Left hindlimb (tissue), 1 donor: Measurements from ENCODE around the gene MUC15.
"Not testable (repeated sequence)": the region's sequence is repeated elsewhere in the genome, so short reads cannot be mapped to it uniquely, and the experiment has no call there.

ENCODE experiments used
- DNase-seq: peaks from one replicate; pipeline ENCODE4 v3.0.0-alpha.2; 2018

MUC15 gene, protein sequence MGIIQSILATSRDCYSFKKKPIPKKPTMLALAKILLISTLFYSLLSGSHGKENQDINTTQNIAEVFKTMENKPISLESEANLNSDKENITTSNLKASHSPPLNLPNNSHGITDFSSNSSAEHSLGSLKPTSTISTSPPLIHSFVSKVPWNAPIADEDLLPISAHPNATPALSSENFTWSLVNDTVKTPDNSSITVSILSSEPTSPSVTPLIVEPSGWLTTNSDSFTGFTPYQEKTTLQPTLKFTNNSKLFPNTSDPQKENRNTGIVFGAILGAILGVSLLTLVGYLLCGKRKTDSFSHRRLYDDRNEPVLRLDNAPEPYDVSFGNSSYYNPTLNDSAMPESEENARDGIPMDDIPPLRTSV

DNA sequence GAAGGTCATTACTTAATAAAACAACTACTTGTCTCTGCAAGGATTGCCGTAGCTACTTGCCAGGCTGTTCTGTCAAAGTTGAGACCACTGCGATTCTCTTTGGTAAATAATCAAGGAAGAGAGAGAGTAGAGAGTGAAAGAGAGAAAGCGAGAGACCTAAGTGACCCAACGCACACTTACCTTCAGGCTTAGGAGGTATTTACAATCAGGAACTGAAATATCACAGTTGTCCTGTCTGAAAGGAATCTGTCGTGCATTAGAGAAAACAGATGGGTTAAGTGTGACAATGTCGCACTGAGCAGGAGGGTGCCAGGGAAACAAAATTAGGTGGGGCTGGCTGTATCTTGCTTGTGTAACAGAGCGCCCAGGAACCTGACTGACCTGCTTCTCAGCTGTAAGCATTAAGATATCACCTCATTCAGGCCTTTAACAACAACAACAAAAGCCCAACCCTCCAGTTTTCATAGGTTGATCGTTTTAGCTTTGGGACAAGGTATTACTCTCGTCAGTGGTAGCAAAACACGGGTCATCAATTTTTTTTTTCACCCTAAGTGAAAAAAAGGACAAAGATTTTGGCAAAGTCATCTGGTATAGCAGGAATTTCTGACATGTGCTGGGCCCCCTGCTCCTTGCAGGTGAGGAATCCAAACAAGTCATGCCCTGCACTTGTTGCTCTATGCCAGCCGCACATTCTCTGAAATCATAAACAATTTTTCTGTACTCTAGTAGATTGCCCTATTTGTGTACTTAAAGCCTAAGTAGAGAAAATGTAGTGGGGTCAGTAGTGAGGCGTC lies at the start of gene MUC15:
Gene MUC15, minus strand, starts transcription at position 403 of the 794 bp plus-strand sequence. CDS start 5,169 bp downstream, outside the sequence.
- DNase-seq = no peak

DNA sequence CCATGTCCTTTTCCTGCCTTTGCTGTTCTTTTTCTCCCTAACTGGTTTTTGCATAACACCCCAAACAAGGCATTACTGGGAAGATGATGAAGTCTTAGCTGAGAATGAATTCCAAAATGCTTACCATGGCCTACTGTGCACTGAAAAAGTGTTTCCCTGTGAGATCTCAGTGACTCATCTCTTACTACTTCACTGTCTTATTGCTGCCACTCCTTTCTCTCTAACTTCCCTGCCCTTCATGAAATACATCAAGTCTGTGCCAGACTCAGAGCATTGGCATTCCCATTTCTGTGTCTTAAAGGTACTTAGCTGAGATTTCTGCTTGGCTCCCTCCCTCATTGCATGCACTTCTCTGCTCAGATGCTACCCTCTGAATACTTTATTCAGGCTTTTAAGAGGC lies 49.1 kb upstream of the MUC15 start:
- no peak for DNase-seq

DNA sequence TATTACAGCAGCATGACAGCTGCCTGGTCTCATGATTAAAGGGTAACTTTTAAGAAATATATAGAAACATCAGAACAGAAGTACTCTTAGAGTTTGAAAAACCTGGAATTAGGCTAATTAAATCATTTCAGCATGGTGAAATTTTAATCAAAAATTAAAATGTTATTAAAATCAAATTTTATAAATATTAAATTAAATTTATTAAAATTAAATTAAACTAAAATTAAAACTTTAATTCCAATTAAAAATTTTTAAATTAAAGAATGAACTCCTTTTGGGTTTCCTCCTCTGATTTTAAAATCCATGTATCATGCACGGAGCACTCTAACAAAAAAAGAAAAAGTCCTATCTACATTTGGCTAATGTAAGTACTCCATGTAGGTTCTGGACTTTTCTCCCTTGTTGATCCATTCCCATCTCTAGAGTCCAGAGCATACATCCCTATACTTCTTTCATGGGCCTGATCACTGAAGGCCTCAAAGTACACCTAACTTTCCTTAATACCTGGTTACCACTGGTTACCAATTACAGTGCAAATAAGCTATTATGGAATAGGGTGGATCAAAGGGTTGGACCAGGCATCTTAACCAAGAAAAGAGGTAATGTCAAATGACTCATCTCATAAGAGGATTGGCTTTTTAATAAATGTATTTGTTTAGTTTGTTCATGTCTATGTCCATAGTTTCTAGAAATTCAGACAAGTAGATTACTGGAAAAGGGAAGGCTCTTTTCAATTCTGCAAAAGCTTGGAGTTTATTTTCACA lies 48.4 kb upstream of the MUC15 start:
- no peak for DNase-seq

DNA sequence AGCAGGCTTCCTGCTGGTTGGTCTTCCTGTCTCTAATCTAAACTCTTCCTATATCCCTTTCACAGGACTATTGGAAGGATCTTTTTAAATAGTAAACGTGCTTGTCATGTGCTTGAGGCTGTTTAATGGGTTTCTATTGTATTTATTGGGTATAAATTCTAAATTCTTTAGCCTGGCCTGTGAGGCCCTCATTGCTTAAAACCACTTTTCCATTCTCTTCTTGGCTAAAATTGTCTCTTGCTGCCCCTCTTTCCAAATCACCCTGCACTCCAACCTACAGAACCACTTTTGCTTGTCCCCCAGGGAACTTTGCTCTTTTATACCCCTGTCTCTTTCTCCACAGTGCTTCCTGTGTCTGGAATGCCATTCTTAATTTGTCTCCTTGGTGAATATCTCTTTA lies 46.4 kb upstream of the MUC15 start:
- no peak for DNase-seq

DNA sequence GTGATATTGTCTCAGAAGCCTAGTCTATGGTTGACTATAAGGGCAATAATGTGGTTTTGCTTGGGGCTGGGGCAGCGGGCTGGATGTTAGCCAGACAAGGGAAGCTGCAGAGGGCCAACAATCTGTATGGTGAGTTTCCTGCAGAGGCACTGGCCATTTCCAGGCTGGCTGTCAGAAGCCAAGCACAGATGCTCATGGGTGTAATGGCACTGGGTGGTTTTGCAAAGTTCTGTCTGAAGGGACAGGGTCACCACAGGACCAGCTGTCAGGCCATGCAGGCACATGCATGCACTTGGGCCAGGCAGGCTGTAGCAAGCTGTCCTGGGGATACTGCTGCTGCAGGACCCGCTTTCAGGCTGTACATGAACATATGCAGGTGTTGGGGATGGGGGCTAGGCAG lies 41.7 kb upstream of the MUC15 start:
- DNase-seq = no peak

DNA sequence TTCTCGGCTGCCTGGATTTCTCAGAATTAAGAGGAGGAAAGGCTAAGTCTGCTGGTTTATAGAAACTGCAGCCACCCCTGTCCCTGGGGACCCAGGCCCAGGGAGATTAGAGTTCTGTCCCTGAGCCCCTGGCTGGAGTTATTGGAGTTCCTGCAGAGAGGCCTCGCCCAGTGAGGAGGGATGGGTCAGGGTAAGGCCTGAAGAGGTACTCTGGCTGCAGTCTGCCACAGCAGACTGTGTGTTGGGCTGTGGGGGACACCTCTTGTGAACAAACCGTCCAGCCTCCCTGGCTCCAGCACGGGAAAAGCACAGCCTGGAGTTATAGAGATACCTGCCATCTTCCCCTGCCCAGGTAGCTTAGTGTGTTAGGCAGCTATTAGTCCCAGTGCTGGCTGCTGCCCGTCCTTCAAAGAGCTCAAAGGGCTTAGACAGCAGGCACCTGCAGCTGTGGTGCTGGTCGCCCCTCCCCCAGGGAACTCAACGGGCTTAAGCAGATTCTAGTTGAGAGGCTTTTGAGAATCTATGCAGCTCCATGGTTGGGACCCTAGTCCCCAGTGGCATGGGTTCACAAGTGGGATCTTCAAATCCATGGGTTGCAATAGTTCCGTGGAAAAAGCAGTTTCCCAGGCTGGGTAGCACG lies 36.6 kb upstream of the MUC15 start:
- no peak for DNase-seq

DNA sequence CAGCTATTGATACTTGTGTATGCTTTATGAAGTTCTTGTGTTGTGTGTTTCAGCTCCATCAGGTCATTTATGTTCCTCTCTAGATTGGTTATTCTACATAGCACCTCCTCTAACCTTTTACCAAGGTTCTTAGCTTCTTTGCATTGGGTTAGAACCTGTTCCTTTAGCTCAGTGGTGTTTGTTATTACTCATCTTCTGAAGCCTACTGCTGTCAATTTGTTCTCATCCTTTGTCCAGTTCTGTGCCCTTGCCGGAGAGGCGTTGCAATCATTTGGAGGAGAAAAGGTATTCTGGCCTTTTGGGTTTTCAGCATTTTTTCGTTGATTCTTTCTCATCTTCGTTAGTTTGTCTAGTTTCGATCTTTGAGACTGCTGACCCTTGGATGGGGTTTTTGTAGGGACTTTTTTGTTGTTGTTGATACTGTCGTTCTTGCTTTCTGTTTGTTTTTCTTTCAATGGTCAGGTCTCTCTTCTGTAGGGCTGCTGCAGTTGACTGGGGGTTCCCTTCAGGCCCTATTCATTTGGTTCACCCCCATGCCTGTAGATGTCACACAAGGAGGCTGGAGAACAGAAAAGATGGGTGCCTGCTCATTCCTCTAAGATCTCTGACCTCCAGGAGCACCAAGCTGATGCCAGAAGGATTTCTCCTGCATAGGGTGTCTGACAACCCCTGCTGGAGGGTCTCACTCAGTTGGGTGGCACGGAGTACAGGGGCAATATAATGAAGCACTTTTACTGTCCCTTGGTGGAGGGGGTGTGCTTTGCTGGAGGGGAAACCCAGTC lies 35.9 kb upstream of the MUC15 start:
- DNase-seq = no peak

DNA sequence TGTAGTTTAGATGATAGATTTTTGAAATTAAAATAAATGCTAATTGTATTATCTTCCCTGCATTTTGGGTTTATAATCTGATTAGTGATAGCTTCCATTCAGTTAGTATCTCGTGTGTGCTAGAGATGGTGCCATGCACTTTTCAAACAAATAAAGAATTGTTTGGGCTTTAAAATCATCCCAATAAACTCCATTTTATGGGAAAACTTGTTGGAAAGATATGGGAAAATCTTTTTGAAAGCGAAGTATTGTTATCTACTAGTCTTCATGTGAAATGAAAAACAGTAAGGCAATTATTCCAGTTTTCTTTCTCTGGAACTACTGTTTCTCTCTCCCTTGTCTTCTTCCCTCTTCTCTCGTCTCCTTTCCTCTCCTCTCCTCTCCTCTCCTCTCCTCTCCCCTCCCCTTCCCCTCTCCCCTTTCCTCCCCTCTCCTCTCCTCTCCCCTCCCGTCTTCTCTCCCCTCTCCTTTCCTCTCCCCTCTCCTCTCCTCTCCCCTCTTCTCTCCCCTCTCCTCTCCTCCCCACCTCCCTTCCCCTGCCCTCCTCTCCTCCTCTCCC lies 27.9 kb upstream of the MUC15 start:
- no peak for DNase-seq

DNA sequence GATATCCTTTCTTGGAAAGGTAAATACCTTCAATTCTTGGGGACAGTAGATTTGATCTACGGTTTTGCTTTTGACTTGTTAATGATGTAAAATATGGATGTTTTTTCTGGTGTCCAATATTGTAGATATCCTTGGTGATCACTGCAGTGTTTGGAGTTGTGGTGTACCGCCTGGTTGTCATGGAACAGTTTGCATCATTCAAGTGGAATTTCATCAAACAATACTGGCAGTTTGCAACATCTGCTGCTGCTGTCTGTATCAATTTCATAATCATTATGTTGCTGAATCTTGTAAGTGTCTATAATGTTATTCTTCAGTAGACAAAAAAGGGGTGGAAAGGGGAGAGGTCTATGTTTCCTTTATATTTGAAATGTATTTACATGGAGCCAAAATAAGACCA lies 27.4 kb upstream of the MUC15 start:
- no peak for DNase-seq

DNA sequence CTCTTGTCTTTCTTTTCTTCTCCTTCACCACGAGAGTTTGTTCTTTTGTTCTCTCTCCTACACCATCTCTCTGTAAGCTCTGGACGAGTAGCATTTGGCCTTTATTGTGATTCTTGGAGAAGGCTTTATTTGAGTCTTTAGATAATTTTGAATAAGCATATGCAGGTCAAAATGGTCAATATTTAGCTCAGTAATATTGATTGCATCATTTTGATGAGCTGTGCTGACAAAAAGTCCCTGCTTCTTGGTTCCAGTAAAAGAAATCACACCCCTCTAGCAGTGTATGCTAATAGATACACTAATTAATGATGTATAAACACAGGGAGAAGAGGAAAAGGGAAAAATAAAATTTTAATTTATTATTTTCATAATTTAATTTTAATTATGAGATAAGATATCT lies 25.8 kb upstream of the MUC15 start:
- no peak for DNase-seq

DNA sequence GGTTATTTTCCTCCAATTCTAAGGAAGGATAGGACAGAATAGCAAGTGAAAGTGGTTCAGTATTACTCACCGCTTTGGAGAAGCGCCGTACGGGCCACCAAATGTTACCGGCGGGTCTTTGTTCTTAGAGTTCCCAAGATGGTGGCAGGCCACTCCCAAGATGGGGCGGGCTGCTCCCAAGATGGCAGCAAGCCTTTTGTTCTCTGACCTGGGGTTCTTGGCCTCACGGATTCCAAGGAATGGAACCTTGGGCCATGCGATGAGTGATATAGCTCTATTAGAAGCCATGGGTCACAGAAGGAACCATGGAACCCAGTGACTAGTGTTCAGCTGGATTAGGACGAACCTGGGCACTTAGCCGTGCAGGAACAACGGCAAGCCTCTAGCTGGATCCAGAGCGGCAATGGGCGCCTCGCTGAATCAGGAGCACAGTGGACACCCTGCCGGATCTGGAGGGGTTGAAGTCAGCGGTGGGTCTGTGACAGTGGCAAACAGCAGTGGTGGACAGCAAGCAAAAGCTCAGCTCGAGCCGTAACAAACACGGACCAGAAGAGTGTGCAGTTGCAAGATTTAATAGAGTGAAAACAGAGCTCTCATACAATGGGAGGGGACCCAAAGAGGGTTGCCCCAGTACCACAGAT lies 25.1 kb upstream of the MUC15 start:
- not testable (repeated sequence) for DNase-seq

DNA sequence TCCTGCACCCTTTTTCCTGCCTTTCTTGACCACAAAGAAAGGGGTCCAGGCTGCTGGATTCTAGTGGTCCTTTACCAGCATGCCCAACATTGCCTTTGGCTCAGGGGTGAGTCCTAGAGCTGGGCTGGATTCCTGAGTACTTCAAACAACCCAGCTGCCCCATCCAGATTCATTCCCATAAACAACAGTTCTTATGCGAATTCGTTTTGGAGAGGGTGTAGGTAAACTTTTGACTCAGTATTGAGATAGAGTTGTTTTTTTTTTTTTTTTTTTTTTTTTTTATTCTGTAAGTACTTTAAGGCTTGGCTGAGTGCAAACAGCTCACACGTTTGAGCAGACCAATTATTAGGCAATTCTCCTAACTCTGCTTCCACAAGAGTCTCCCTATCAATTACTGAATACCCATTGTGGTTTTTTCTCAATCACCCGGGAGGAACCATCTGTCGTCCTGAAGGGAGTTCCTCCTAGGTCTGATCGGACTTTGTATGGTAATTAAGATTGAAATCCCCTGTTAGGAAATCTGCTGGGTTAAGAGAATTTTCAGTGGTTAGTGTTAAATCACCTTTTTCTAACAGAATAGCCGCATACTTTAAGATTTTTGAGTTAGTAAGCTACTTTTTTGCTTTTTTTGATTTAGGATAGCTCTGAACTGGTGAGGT lies 23.3 kb upstream of the MUC15 start:
- not testable (repeated sequence) for DNase-seq

DNA sequence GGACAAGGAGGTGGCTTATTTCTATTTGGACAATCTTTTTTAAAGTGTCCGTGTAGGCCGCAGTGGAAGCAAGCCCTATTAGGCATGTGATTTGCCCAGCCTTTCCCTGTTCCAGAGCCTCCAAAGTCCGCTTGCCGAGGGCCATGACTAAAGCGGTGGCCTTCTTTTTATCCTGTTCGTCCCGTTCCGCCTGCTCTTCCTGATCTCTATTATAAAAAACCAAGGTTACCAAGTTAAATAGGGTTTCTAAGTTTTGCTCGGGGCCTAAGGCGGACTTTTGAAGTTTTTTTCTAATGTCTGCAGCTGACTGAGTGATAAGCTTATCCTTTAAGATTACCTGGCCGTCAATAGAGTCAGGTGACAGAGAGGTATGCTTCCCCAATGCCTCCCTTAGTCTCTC lies 21.6 kb upstream of the MUC15 start:
- DNase-seq = no peak

DNA sequence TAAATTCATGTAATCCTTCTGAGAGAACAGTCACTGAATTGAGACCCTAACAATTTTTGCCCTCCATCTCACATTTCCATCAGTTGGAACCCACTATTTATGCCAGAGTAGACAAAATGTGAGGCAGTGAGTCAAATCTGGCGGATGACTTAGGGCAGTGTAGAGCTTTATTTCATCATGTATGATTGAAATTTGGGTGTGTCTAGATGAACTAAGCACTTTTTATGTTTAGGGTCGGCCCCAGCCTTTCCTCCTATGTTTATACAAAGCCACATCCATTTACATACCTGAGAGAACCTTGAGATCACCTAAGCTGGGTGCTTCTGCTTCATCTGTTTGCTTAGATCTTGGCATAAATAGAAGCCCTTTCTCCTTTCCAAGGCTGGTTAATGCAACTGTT lies 15.0 kb upstream of the MUC15 start:
- DNase-seq = no peak

DNA sequence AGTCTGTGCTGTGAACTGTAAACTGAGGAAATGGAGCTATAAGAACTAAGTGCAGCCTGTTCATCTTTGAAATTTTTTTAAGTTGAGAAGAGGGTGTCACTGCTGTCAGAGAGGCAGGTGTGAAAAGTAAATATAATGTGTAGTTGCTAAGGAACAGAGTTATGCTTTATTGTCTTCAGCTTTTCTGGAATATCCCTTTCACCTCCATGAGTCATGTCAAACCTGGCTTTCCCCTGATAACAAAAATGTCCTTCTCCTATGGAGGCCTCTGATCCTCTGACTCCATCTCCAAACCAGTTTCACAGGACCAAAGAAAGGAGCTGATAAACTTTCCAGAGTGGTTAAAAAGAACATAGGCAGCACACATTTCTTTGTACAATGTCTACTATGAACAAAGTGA lies 12.8 kb upstream of the MUC15 start:
- no peak for DNase-seq

DNA sequence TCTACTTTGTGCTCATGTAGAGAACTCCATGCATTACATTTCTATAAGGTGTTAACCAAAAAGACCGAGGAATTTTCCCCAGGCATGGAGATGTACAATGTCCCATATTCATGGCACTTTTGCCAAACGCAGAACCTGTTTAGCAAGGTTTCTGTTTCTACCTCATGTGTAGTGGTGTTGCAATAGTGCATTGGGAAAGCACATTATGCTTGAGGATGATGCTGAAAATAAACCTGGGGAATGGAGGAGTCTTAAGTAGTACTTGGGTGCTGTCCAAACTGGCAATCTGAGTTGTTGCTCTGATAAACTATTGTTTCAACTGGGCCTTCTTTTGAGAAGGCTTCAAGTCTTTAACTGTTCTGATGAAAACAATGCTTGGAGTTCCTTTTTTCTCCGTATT lies 11.5 kb upstream of the MUC15 start:
- DNase-seq = no peak

DNA sequence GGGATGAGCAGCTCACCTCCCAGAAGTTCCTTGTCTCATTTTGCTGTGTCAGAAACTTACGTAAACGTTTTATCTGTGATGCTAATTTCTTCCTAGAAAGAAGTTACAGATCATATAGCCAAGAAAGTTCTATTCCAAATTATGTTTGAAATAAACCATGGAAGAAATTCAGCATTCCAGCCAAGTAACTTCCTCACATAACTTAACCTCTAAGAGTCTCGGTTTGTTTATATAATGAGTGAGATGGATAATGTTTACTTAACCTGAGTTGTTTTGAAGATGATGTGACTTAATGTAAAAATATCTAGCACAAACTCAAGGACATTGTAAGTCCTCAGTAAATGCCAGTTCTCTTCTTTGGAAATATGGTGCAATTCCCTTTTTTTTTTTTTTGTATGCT lies 8.9 kb upstream of the MUC15 start:
- DNase-seq = no peak

DNA sequence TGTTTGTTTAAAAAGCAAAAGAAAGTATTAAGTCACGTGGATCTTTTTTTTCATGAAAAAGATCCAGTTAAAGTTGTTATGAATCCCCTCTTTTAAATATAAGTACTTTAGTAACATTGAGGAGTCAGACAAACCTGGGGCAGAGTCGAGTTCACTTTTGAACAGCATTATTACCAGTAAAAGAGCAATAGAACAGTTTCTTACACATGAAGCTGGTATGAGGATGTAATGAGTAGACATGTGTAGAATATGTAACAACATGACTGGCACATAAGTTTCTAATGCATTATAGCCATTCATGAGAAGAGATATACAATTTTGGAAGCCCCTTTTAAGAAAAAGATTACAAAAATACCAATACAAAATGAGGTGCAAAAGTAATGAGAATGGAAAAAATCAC lies 7.6 kb upstream of the MUC15 start:
- DNase-seq = no peak

DNA sequence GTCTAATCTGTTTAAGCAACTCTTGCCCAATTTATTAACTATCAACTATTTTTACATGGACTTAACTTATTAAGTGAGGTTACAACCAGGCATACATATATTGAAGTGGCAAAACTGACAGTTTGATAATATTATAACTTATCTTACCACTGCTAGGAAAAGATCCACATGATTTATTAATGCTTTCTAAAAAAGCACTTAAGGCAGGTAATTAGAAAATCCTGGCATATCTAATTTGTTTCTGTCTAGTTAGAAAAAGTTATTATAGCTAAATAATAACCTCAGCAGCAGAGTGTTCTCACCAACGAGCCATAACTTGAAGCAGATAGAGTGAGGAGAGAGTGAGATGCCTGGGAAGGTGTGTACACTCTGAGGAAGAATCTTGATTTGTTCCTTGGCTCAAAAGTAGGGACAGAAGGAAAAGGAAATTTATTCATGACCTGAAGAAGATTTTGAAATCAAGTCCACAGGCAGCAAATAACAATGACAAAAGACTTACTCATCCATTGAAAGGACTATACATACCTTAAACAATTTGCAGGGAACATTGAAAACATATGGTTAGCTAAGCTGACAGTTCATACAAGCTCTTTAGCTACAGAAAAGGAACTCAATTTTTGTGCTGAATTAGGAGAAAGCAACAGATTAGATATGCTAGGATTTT lies 7.1 kb upstream of the MUC15 start:
- no peak for DNase-seq

DNA sequence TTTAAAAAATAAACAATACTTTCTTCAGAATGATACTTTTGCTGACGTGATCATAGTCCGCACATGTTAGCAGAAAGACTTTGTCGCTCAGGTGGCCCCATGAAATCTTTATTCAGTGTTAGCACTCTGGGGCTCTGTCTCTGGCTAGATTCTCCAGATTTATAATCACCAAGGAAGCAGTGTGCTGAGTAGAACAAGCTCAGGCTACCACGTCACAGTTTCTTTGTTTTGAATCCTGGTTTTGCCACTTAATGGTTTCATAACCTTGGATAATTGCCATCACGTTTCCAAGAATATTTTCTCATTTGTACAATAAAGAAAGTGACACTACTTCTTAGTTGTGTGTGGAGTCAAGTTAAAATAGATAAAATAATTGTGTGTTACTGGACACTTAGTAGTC lies 3.9 kb upstream of the MUC15 start:
- DNase-seq = no peak
